OCI-M1 (cell line): ENCODE measurements around the gene ATP5F1E.

Experiments used
- DNase-seq: peaks from one replicate; lab custom pipeline; 2025; lab: John Stamatoyannopoulos, UW

ATP5F1E gene

GRCh38 chr20:59032023-59032712, at the start of gene ATP5F1E:
ATP5F1E (minus strand) TSS chr20:59032335; CDS start chr20:59032251, 84 bp downstream.
- DNase-seq, result peak; percentile 97

GRCh38 chr20:59081036-59081435, 48.9 kb upstream of the ATP5F1E start:
- no peak for DNase-seq

- no peak for DNase-seq
Observed at GRCh38 chr20:59078231-59078630, 46.1 kb upstream of the ATP5F1E start.

GRCh38 chr20:59077705-59078104, 45.6 kb upstream of the ATP5F1E start:
- no peak for DNase-seq

GRCh38 chr20:59075934-59076508, 43.9 kb upstream of the ATP5F1E start:
- no peak for DNase-seq

- DNase-seq, result peak; percentile 9
Observed at GRCh38 chr20:59074456-59074855, 42.3 kb upstream of the ATP5F1E start.

GRCh38 chr20:59073582-59073981, 41.4 kb upstream of the ATP5F1E start:
- no peak for DNase-seq

GRCh38 chr20:59071216-59071615, 39.1 kb upstream of the ATP5F1E start:
- DNase-seq, result peak; percentile 41

GRCh38 chr20:59069026-59069425, 36.9 kb upstream of the ATP5F1E start:
- no peak for DNase-seq

GRCh38 chr20:59068534-59068933, 36.4 kb upstream of the ATP5F1E start:
- no peak for DNase-seq

- DNase-seq, result no peak
Observed at GRCh38 chr20:59064214-59064722, 32.1 kb upstream of the ATP5F1E start.

- no peak for DNase-seq
Observed at GRCh38 chr20:59063358-59064213, 31.5 kb upstream of the ATP5F1E start.

GRCh38 chr20:59062081-59062480, 29.9 kb upstream of the ATP5F1E start:
- DNase-seq, result no peak

GRCh38 chr20:59055302-59055701, 23.2 kb upstream of the ATP5F1E start:
- no peak for DNase-seq

GRCh38 chr20:59051666-59052185, 19.6 kb upstream of the ATP5F1E start:
- no peak for DNase-seq

GRCh38 chr20:59050437-59050836, 18.3 kb upstream of the ATP5F1E start:
- DNase-seq, result no peak

GRCh38 chr20:59048681-59049030, 16.5 kb upstream of the ATP5F1E start:
- DNase-seq, result no peak

GRCh38 chr20:59047938-59048680, 16.0 kb upstream of the ATP5F1E start:
- peak; percentile 40 for DNase-seq

GRCh38 chr20:59046862-59047261, 14.7 kb upstream of the ATP5F1E start:
- DNase-seq, result no peak

GRCh38 chr20:59044796-59045195, 12.7 kb upstream of the ATP5F1E start:
- DNase-seq, result no peak

GRCh38 chr20:59044295-59044694, 12.2 kb upstream of the ATP5F1E start:
- DNase-seq, result no peak

GRCh38 chr20:59043698-59044097, 11.6 kb upstream of the ATP5F1E start:
- peak; percentile 5 for DNase-seq
